Cerebellar cortex (tissue), 1 donor: ENCODE results near the gene MTUS2.

Source experiments
- DNase-seq: peaks from one replicate; pipeline ENCODE4 v3.0.0-alpha.2; 2015; ENCODE audit warnings: low spot score

Gene MTUS2

DNA sequence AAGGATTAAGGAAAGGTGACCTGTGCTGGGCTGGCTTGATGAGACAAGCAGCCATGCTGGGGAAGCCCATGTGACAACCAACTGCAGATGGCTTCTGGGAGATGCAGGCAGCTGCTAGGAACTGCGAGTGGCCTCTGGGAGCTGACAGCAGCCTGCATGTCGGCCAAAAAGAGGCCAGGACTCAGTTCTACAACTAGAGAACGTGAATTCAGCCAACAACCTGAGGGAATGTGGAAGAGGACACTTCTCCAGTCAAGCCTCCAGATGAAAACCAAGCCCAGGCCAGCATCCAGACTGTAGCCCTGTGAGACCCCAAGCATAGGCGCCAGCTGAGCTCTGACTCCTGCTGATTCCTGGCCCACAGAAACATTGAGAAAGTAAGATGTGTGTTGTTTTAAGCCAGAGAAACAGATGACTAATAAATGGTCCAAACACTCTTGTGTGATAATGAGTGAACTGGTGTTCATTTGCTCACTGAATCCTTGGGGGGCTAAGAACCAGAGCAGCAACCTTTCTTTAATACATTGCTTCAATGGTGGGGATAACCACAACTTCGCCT is 730.4 kb downstream of the MTUS2 start:
- DNase-seq = no peak

DNA sequence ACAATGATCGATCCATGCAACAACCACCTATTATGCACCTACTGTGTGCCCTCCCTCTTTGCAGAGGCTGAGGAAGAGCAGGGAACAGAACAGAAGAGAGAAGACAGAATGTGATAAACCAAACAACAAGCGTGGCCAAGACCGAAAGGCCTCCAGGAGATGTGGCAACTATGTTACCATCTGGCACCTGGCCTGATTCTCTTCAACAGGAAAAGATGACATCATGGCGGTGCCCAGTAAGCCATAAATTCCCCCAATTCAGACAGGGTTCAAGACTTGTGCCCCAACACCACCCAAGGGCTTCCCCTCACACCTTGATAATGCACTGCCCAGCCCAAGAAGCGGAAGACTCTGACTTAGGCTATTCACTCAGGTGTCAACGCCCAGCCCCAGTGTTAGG is 731.1 kb downstream of the MTUS2 start:
- no peak for DNase-seq
